ENCODE measurements around the gene CTNND2.

Gene CTNND2

GRCh38 chr5:11240293-11241190 lies 663.7 kb downstream of the CTNND2 start:
- DNase-seq: no peak

DNA sequence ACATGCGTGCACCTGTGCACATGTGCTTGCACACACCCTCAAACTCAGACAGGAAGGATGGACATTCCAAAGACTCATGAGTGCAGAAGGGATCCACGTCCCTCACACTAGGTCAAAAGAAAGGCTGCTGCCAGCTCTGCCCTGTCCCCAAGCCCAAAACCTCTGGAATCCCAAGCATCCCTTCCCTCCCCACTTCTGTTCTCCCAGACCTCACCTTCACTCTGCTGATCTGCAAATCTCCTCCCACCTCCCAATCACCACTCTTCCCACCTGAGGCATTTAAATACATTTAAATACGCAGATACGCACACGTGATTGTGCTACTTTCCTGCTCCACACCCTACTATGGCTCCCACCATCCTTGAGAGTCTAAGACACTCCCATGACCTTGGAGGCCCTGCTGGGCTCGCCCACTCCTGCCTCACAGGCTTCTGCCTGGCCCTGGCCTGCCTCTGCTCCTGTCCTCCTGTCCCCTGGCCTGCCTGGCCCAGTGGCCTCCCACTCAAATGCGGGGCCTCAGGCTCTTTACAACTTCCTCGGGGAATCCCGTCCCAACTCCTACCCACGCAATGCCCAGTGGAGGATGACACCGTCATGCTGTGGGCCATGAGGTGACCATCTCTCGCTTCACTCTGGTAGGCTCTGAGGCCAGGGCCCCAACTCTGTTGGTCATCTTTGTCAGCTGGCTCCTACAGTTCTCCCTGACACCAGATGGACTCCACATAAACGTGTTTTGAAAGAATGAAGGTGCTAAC lies 664.8 kb downstream of the CTNND2 start:
- no peak for DNase-seq

DNA sequence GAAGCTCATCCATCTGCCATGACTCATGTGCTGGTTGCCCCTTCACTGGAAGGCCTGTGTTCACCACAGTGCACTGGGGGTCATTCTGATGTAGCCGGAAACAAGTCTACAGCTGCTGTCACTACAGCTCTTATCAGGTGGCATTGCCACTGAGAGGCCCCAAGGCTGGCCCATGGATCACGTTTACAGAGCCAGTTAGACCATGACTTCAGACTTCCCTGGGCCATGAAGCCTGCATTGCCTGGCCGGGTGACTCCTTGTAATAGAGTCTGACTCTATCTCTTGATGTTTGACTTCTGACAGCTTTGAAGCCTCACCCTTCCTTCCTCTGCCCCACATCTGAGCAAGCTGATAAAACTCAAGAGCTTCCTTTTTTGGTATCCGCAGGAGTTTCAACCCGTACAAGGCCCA lies 669.7 kb downstream of the CTNND2 start:
- DNase-seq: peak in 2 of 5 experiments; percentile 30 to 49

DNA sequence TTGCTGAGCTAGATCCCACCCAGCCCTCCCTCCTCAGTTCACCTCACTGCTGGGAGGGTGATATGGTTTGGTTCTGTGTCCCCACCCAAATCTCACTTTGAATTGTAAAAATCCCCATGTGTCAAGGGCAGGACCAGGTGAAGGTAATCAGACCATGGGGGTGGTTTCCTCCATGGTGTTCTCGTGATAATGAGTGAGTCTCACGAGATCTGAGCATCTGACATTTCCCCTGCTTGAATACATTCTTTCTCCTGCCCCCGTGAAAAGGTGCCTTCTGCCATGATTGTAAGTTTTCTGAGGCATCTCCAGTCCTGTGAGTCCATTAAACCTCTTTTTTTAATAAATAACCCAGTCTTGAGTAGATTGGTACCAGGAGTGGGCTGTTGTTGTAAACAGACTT lies 673.4 kb downstream of the CTNND2 start:
- DNase-seq: no peak

GRCh38 chr5:11227064-11227463 lies 677.2 kb downstream of the CTNND2 start:
- DNase-seq: no peak

GRCh38 chr5:11224436-11225187 lies 679.6 kb downstream of the CTNND2 start:
- DNase-seq: no peak

DNA sequence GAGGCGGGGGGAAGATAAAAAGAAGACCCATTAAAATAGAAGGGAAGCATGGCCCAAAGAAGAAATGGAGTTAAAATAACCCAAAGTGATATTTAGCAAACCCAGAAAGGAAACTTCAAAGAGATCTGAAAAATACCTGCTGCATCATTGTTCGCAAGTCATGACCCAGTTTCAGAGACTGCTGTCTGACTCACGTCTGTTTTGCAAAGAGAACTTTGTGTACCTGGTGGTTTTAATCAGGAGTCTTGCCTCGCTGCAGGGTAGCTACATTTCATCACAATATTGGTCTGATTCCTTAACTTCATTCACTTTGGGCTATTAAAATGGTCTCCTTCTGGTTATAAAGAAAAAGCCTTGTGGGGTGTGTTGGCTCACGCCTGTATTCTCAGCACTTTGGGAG lies 682.1 kb downstream of the CTNND2 start:
- peak in 1 of 5 experiments; percentile 42 for DNase-seq

GRCh38 chr5:11214864-11215644 lies 689.2 kb downstream of the CTNND2 start:
- no peak for DNase-seq

DNA sequence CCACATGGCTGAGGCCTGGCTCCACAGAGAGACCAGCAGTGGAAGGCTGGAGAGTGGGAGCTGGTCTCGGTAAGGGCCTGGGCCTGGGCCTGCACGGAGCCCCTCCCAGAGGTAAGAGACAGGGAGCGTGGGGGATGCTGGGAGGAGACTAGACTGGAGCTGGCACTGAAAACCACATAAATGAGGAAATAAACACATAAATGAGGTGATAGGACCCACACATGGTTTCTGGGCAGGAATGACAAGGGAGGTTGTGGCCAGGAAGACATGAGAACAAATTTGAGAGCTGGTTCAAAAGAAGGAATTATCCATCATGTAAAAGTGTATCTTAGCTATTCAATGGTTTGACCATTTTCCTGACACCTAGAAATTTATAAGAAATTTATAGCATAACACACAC lies 691.5 kb downstream of the CTNND2 start:
- DNase-seq: no peak

GRCh38 chr5:11197726-11198125 lies 706.5 kb downstream of the CTNND2 start:
- DNase-seq: no peak

DNA sequence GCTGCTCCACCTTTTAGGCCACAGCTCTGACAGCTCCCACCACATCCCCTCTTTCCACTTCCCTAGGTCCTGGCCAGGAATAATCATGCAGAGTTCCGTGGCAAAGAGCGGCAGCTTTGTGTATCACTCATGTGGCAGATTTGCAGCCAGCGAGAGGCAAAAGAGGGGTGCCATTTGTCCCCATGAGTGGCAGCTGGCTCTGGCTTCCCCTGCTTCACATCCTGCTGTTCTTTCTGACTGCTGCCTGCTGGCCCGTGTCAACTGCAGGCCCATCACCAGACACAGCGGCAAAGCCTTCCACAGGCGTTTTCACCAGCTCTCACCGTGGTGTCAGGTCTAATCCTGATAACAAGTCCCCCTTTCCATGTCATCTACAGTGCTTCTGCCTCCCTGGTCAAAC lies 712.6 kb downstream of the CTNND2 start:
- DNase-seq: no peak

DNA sequence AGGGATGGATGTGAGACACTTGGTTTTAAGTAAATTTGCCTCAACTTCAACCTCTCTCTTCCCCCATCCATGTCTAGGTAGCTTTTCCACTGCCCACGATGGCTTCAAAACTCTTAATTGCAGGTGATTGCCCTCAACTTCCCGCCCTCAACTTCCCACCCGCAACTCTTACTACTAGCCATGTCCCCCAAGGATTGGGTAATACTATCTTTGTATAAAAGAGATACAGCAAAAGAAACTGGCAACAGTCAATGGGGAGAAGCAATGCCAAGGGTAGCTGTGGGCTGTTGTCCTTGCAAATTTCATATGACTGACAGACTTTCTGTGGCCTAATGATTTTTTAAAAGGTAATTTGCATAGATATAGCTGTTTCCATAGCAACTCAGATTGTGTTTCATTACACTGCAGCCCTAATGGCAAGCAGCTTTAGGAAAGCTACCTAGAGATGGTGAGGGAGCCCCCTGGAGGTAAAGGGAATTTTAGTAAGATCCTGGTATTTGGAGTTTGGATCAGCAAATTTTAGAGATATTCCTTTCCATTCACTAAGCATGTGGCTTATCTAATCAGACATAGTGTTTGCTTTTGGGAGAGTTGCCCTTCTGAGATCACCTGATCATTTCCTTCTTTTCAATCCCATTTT lies 721.7 kb downstream of the CTNND2 start:
- DNase-seq: no peak

- DNase-seq: no peak
These were observed 722.3 kb downstream of the CTNND2 start for GRCh38 chr5:11181940-11182339.

DNA sequence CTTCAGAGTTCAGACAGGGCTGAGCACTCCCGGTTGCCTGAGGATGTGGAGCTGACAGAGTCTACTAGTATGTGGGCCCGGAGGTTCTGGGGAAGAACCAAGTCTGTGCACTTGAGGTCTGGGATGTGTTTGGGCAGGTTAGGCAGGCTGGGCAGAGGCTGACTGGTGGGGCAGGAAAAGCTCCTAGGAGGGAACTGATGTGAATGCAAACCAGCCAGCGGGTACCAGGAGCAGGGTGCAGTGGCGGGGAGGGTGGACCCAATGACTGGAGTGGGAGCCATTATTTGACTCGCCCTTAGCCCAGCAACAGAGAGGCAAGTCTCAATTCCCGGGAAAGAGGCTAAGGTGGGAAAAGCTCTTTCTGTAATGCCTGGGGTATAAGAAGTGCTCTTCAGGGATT lies 723.4 kb downstream of the CTNND2 start:
- DNase-seq: no peak

DNA sequence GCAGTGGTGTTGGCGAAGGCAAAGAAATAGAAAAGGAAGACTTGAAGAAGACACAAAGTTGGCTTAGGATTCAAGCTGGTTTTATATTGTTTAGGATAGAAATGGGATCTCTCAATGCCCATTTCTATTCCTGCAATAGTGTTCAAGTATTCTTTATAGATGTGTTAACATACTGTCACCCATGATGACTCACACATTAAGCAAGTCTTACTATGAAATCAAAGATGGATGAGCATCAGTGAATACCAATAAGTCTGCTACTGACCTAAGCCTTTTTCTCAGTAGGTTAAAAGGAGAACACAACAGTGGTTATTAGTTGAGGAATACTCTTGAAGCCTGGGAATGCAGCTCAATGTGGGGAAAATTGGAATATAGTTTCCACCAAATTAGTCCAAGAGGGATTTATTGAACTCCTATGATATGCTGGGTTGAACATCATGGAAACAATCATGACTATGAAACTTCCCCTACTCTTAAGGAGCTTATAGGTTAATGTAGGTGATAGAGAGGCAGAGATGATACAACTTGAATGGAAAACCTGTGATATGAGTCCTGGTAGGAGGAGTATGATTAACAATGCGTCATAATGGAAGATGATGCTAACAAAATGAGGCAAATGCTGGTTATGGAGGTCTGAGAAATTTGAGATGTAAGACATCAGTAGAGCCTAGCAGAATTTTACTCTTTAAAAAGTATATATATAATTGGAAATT lies 726.1 kb downstream of the CTNND2 start:
- no peak for DNase-seq

DNA sequence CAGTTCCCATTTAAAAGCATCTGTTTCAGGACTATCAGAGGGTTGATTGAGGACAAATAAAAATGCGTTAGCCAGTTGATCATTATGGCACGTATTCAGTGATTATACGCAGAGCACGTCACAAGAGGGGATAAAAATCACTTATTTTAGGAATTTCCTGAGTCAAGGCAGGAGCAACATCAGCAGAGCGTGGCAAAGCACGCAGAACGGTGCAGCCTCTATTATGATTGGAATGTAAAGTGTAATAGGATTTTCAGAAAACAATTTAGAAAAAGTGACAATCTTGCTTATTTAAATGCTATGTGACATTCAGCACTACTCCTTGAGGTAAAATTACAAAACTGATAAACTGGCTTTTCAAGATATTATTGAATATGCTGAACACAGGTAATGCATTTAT lies 729.7 kb downstream of the CTNND2 start:
- DNase-seq: no peak

DNA sequence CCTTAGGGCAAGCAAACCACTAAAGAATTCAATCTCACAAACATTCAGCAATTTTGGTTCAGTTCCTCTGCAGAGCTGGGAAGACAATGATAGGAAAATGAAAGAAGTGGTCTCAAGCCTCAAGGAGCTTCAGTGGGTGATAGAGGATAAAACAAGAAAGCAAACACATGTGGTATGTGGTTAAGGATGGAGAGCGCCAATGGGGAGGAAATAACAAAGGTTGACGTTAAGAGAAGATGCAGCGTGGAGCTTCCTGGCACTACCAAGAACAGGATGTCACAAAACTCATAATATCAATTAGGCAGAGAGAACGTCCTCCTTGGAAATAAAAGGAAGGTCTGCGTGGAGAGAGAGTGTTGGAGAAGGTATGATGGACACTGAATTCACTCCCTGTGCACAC lies 731.8 kb downstream of the CTNND2 start:
- DNase-seq: no peak

GRCh38 chr5:11171236-11171635 lies 733.0 kb downstream of the CTNND2 start:
- DNase-seq: no peak

GRCh38 chr5:11166923-11167322 lies 737.3 kb downstream of the CTNND2 start:
- no peak for DNase-seq

- DNase-seq: no peak
These were observed 739.5 kb downstream of the CTNND2 start for GRCh38 chr5:11164531-11165294.

Measured in T-helper 2 cell (primary cell).